ENCODE results near the gene EIF5B.

DNA sequence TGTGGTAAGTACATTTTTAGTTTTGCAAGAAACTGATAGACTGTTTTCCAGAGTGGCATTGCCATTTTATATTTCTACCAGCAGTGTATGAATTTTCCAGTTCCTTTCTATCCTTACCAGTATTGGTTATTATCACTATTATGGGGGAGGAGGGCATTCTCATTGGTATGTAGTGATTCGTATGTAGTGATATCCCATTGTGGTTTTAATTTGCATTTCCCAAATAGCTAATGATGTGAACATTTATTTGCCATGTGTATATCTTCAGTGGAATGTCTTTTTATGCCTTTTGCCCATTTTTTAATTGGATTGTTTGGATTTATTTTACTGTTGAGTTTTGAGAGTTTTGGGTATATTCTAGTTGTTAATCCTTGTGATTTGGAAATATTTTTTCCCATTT, 16.9 kb downstream of the EIF5B start:
- TF ChIP-seq, protein P1, sequence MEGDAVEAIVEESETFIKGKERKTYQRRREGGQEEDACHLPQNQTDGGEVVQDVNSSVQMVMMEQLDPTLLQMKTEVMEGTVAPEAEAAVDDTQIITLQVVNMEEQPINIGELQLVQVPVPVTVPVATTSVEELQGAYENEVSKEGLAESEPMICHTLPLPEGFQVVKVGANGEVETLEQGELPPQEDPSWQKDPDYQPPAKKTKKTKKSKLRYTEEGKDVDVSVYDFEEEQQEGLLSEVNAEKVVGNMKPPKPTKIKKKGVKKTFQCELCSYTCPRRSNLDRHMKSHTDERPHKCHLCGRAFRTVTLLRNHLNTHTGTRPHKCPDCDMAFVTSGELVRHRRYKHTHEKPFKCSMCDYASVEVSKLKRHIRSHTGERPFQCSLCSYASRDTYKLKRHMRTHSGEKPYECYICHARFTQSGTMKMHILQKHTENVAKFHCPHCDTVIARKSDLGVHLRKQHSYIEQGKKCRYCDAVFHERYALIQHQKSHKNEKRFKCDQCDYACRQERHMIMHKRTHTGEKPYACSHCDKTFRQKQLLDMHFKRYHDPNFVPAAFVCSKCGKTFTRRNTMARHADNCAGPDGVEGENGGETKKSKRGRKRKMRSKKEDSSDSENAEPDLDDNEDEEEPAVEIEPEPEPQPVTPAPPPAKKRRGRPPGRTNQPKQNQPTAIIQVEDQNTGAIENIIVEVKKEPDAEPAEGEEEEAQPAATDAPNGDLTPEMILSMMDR (IDR thresholded peaks at IDR 0.05), result no peak
- no peak for TF ChIP-seq POLR2A (IDR thresholded peaks at IDR 0.05)
- no peak for TF ChIP-seq EP300 (IDR thresholded peaks at IDR 0.05)

Data from tibial nerve (tissue), 4 donors.